Head of caudate nucleus (tissue), 42 donors: ENCODE results near the gene FAM174B.

Source experiments
- DNase-seq, 42 donors: peaks; one replicate each; pipeline versions ENCODE4 v3.0.0 to v3.0.0-alpha.2; 2020 to 2021; ENCODE audit warnings: mixed read lengths in 7 of 42
- intact Hi-C: fragments of 100-400 bp; cut with DNase I; formaldehyde crosslinking; loops from one replicate; pipeline ENCODE4 v1.15.0; 2022

The FAM174B gene

DNA sequence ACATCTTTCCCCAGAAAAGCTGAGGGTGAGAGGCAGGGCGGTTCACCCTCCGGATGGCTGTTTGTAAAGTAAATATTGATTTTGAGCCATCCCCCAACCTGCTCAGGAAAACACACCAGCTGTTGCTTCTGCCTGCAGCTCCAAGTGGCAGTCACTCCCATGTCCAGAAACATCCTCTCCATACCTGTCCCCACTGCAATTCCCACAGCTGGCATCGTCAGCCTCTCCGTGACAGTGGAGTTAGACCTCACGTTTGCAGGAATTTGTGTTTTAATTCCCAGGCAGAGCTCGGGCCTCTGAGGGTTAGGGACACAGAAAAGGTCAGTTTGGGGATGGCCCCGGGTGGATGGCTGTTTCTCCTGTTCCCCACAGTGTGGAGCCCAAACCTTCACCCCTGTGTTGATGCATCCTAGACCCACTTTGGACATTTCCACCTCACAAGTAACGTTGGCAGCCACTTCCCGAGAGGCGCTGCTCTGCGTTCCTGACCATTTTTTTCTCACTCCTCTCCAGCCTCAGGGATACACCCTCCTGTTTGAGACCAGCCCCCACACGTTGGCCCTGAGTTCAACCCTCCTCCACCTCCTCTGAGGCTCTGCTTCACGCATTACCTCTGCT is 11.8 kb upstream of the FAM174B start:
- no peak for DNase-seq
- intact Hi-C loops: no loop called here

DNA sequence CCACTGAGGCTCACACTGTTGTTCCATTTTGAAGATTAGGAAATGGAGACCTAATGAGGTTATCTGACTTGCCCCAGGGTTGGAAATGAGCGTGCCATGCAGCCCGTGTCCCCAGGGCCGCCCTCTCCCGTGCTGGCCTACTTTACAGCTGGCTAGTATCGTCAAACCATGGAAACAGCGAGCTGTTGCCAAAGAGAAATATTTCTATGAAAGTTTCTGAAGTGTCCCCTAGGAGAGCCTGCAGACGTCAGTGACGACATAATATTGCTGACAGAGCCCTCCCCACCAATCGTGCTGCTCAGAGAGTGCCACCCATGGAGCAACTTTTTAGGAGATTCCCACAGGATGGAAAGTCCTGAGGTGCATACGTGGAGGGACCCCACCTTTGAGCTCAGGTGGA is 11.2 kb upstream of the FAM174B start:
- DNase-seq: no peak
- intact Hi-C loops: no loop called here

DNA sequence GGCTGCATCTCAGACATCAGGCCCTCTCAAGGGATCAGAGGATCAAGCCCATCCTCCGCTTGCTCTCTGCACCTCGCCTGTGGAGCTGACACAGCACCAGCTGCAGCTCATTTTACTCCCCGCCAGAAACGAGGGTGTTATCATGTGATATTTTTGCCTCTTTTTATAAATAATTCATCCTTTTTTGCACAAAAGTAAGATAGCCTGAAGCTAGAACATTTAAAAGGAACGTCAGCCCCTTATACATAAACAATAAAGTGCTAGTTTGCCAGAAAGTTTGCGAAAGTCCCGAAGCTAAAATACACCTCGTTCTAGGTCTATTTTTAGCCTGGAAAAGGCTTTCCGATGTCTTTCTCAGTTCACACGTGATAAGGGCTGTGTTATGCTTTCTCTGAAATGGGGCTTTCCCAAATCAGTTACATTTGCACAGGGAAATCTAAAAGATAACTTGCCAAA is 9.6 kb upstream of the FAM174B start:
- intact Hi-C loops: no loop called here
- DNase-seq: peak in 21 of 42 donors; percentile 11 to 67 (median 33)

DNA sequence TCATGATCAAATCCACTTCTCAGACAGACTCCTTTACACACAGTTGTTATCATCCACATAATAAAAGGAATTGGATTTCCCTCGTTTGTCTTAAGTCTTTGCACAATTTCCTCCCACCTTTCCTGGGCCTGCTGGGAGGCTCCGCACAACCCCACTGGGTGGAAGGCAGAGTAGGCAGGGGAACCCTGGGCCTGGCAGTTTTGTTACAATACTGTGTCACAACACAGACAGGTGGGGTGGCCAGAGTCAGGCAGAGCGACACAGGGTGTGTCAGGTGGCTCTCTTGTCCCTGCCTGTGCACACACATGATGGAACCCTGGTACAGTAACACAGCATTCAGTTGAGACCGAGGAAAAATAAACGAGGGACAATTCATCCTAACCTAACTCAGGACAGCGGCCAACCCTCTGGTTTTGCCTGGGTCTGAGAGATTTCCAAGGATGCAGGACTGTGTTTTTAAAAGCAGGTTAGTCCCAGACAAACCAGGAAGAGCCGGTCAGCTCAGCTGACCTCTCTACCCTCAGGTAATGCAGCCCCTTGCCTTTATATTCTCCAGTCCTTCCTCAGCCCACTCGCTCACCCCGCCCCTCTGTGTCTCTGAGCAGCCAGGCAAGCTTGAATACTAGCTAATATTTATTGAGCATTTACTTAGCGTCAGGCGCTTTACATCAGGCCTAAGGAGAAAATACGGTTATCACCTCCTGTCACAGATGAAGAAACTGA is 8.8 kb upstream of the FAM174B start:
- peak in 9 of 42 donors; percentile 25 to 51 (median 37) for DNase-seq
- intact Hi-C loops: no loop called here

DNA sequence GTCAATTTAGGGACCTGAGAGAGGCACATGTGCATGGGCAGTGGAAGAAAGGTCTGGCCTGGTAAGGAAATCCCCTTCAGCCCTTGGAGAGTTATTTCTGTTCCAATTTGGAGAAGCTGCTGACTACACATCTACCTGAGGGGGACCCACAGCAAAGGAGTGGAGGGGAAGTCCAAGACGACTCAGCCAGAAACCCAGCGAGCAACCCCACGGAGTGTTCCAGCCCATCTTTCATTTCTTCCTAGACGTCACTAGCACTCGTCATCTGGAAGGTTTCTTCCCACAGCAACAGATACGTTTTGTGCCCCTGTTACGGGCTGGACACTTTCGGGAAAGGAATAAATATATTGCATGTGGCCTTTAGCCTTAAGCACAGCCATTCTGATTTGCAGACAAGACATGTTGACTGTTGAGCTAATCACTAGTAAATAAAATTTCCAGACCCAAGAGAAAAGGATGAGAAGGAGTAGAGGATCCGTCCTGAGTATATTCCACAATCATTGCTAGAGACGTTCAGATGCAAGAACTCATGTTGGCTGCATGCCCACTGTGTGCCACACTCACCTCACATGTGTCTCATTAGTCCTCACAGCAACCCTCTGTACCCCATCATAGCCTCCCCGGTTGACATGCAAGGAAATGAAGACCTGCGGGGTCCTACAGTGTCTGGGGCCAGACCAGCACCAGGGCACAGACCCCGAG is 7.8 kb upstream of the FAM174B start:
- intact Hi-C loops: no loop called here
- no peak for DNase-seq

DNA sequence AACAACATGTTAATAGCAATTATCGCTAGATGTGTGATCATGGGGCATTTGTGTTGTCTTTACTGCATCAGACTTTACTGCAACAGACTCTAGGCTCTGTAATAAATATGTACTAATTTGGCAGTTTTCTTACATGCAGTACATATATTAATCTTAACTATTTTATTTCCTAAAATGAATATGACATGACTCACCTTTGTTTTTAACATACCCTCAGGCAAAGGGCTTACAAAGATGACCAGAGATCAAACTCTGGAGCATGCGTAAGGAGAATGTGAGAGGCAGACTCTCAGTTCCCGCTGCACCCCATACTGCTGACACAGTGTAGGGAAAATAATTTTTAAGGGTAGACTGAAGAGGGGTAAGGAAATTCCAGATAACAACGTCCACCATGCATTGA is 7.2 kb upstream of the FAM174B start:
- intact Hi-C loops: no loop called here
- DNase-seq: no peak

DNA sequence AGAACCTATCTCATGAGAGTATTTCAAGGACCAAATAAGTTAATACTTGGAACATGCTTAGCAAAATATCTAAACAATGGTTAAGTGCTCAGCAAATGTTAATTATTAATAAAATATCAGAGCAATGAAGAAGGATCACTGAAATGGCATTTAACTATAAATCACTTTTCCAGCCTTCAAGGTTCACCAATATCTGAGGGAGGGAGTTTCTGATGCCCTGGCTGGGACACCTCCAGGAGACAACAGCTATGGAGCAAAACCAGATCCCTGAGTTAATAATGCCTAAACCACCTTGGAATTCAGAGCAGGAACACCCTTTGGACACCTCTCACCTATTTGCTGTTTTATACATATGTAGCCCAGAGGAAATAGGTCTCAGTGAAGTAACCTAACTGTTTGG is 6.4 kb upstream of the FAM174B start:
- intact Hi-C loops: no loop called here

DNA sequence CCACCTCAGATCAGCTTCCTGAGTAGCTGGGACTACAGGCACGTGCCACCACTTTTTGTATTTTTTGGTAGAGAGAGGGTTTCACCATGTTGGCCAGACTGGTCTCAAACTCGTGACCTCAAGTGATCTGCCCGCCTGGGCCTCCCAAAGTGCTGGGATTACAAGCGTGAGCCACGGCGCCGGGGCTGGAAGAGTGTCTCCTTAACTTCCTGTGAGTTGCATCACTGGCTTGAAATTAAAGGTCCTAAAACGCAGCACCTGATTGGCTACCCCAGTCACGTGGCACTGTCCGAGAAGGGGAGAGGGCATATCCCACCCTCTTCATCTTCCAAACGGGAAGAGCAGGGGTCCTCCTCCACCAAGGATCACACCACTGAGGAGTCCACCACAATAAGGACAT is 5.5 kb upstream of the FAM174B start:
- intact Hi-C loops: no loop called here
- DNase-seq: no peak

More for the DNA sequence above, 6.4 kb upstream of the FAM174B start:
- no peak for DNase-seq

DNA sequence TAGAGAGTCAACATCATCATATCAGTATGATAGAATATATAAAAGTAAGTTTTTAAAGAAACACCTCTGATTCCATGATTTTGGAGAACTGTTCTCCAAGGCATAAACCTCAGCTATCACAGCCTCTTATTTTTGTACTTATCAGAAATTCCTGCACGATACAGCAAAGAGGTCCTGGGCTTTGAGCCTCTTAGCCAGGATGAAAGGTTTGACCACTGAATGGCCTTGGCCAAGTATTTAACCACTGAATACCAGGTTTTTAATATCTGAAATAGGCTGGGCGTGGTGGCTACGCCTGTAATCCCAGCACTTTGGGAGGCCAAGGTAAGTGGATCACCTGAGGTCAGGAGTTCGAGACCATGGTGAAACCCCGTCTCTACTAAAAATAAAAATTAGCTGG is 1.9 kb upstream of the FAM174B start:
- intact Hi-C loops: no loop called here
- no peak for DNase-seq

DNA sequence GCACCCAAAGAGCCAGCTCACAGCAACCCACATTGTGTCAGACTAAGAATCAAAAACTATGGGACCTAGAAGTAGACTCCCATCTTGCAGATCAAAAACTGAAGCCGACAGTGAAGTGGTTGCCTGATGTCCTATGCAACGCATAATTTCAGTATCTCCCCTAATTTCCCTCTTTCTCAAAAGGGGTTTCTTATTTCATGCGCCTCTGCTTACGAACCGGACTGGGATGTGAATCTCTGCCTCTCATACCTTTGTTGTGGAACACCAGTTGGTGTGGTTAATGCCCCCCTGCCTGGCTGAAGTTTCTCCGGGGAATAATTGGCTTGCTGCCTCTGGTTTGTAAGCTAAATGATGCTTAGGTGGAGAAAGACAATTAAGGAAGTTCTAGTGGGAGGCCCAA is 514 bp upstream of the FAM174B start:
- no peak for DNase-seq
- intact Hi-C loops: no loop called here

DNA sequence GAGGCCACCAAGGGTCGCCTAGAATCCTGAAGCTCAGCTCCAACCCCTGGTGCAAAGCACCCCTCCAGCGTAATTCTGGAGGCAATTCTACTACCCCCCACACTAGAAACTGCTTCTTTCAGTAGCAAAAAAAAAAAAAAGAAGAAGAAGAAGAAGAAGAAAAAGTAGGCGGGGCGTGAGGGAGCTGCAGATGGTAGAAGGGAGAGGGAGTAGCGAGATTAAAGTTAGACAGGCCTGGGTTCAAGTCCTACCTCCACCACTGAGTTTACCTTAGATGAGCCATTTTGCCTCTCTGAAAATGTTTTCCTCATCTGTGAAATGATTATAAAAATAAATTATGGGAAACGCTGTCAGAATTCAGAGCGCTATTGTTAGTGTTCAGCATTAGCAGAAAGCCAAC is 913 bp downstream of the FAM174B start:
- intact Hi-C loops: no loop called here
- no peak for DNase-seq

DNA sequence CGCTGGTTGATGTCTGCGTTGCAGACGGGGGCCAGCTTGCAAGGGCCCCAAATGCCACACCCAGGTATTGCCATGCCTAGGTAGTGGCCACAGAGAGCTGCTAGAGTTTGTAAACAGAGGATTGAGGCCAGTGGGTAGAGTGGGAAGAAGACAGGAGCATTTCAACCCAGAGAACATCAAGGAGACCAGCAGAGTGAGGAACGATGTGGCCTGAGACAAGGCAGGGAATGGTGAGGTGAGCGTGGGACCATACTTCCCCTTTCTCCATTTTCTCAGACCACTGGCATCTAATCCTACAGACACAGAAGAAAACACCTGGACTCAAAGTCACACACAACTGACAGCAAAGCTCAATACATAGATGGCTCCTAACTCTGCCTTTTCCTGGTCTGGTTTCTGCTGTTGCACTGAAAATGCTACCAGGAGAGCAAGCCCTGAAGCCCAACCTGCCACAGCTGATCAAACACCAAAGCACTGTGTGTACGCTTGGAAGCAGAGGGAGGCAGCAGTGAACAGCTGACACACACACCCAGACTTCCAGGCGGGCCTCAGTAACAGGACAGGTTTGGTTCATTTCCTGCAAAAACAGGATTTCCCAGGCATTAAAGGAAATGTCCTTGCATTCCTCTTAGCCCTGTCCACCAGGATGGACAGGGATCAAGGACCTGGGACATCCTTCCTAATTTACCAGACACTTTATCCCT is 1.6 kb downstream of the FAM174B start:
- intact Hi-C loops: no loop called here
- DNase-seq: peak in 36 of 42 donors; percentile 19 to 78 (median 50)

DNA sequence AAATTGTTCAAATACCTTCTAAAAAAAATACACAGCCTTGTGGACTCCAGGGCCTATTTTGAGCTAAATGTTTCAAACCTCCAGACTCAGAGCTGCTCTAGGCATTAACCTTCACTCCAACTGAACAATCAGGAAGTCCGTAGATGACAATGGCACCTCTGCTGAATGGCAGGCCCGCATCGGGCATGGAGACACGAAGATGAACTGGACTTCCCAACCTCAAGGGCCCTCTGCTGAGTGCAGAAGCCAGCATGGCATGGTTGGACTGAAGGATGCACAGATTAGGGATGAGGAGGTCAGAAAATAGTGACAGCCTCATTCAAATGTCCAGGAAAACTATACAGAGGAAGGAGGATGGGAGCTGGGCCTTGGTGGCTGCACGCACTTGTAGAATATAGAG is 2.2 kb downstream of the FAM174B start:
- peak in 1 of 42 donors; percentile 22 for DNase-seq
- intact Hi-C loops: no loop called here

DNA sequence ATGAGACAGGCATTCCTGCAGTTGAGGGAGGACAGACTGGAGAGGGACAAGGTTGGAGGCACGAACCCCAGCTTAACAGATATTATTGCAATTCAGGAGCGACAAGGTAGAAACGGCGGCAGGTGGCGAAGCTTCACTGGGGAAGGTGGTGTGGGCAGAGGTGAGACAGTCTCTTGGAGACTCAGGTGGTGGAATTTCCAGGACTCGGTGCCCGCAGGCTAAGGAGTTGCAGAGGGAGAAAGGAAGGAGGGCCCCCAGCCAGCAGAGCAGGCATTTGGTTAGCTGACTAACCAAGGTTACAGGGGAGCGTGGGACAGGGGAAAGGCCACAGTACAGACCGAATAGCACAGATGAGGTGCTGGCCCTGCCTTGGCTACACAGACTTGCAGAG is 3.0 kb downstream of the FAM174B start:
- DNase-seq: peak in 5 of 42 donors; percentile 12 to 48 (median 26)
- intact Hi-C loops: no loop called here

DNA sequence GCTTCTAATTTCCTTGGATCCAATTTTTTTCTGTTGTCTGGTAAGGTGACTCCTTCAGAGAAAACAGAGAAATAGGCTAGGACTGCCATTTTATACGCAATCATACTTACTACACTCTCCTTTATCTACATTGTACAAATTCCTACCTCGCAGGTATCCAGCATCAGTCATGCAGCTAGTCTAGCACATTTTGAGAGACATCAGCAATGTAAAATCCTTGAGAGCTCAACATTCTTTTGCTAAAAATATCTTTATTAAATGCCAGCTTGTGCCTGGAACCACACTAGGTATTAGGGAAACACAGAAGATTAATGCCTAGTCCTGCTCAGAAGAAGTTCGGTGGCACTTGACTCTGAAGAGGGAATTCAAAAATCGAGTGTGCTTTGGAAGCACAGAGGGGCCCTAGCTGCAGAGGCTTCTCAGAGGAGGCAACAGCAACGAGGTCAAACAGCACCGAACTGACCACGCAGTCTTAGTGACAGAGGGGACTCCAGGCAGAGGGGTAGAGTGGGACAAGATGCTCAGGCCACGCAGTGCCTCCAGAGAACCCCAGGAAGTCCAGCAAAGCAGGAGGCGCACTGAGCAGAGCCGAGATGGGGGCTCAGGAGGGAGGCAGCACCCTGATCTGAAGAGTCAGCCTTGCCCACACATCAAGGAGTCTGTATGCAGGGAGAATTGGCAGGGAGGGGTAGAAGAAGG is 3.5 kb downstream of the FAM174B start:
- intact Hi-C loops: no loop called here
- no peak for DNase-seq

DNA sequence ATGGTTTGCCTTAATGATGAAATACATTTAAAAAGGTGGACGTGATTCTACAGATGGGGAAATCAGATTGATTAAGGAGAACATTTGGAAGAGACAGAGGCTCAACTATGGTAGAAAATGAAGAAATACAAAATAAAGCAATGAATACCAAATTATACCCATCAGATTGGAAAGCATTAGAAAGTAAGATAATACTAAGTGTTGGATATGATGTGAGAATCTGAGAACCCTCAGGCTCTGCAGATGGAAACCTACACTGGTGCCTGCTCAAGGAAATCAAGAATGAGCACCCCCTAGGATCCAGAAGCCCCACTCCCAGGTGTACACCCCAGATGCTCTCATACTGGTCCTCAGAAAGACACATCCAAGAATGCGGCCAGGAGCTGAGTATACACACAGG is 4.6 kb downstream of the FAM174B start:
- DNase-seq: no peak
- intact Hi-C loops: no loop called here

DNA sequence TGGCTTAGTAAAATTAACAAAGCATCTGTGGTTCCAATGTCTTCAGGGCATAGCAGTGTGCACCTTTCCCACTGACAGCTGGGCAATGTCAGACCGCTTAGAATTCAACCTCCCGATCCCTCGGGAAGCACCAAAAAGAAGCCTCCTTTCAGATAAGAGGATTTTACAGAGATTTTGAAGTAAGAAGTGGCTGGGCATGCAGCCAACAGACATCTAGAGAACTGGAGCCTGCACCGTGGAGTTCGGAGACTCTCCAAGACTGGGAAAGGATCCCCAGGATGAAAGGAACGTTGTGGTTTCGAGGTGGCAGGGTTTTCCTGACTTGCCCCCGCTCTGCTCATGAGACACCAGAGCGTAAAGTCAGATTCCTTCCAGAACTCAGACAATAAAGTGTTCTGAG is 5.3 kb downstream of the FAM174B start:
- intact Hi-C loops: no loop called here

DNA sequence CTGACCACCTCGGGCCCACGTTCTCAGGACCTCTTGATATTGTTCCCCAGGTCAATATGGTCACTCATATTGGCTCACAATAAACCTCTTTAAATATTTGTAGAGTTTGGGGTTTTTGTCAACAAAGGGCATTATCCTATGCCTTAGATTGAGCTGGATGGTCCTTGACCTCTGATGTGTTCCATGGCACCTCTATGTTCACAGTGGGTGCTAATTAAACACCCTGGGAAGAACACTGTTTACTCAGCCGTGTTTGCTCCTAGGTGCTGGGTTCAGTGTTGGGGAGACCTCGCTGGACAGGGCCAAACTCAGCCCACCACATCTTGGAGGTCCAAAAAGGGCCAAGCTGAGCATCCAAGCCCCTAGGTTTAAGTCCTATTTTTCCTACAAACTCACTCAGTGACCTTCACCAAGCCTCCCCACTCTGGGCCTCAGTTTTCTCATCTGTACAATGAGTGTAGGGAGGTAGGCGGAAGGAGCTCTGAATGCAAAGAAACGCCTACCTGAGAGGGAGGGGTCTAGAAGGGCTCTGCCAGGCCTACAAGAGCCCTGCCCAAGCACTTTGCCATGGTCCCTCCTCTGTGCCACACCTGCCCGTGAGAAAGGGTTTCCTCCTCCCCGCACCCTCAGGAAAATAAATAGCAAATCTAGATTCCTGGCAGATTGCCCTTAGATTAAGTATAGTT is 7.2 kb downstream of the FAM174B start:
- intact Hi-C loops: no loop called here
- DNase-seq: no peak

More for the DNA sequence above, 5.3 kb downstream of the FAM174B start:
- DNase-seq: peak in 1 of 42 donors; percentile 7
